ENCODE data around the gene ACE.

Gene ACE

DNA sequence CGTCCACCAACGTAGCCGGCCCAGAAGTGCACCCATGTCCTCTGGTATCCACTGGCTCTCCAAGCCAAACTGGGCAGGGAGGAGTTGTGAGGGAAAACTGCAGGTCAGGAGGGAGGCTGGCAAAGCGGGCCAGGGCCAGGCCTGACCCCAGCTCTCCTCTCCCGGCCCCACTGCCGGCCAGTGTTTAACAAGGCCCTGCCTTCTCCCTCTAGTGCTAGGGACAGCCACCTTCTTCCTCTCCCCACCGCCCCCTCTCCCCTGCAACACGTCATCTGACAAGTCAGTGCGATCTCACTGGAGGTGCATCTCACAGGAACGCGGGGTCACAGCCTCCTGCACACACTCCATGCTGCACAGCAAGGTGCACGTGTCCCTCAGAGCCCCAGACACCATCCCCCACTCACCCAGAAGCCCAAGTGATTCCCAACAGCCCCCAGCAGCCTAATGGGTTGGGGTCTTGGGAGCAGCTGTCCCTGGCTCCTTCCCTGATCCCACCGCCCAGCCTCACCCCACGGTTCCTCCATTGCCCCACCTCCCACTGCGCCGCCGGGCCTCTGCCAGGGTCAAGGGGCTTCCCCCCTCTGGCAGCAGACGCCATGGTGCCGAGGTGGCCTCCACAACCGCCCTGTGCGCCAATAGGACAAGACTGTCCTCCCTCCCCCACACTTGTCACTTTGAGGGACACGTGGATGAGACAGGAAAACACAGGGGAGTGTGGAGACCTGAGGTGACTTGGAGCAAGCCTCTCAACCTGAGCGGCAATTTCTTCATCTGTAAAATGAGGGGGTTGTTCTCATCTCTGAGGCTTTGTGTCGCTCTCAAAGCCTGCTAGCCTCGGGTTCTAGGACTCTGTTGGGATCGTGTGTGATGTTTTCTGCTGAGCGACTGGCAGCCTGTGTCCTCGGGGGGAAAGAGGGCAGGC lies 1.1 kb upstream of the ACE start:
- no peak for DNase-seq (ENCODE audit: low spot score)

DNA sequence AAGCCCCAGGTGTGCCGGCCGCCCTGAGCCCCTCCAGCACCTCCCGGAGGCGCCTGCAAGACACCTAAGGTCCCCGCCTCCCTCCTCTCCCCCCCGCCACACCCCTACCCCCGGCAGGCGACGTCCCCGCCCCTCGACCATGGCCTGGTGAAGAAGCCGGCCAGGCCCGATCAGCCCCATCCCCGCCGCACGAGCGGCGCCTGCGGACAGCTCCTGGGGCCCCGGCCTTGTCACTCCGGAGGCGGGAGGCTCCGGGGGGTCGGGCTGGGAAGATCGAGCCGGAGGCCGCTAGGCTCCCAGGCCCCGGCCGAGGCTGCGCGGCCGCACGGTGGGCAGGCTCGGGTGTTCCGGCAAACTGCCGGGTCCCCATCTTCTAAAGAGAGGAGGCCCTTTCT lies 405 bp upstream of the ACE start:
- DNase-seq (ENCODE audit: low spot score), result no peak

DNA sequence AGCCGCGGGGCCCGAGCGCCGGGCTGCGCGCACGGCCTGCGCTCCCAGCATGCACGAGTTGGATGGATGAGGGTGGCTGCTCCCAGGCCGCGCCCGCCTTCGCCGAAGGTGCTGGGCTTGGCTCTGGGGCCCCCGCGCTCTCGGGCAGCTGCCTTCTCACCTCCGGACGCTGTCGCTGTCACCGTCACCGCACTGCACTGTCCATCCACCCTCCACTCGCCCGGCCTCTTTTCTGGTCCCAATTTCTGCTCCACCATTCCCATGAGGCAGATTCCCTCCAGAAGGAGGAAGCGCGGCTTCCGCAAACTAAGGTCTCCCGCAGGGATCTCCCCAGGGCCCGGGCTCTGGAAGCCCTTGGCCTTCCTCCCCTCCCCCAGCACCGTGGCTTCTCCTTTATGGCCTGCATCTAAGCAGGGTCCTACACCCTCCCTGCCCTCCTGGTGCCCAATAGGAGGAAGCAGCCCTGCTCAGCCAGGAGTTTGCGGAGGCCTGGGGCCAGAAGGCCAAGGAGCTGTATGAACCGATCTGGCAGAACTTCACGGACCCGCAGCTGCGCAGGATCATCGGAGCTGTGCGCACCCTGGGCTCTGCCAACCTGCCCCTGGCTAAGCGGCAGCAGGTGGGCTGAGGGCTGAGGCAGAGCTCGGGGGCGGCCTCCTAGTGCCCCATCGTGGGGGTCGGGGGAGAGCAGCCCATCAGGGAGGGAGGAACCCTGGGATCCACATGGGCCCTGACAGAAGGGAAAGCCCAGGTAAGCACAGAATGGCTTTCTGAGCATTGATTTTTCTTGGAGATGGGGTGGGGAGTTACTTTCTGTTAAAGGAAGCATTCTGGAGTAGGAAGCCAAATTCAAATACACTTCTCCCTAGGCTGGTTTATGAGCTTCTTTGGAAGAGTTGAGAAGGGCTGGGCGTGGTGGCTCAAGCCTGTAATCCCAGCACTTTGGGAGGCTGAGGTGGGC lies 899 bp downstream of the ACE start:
- peak; percentile 27 for DNase-seq (ENCODE audit: low spot score)

DNA sequence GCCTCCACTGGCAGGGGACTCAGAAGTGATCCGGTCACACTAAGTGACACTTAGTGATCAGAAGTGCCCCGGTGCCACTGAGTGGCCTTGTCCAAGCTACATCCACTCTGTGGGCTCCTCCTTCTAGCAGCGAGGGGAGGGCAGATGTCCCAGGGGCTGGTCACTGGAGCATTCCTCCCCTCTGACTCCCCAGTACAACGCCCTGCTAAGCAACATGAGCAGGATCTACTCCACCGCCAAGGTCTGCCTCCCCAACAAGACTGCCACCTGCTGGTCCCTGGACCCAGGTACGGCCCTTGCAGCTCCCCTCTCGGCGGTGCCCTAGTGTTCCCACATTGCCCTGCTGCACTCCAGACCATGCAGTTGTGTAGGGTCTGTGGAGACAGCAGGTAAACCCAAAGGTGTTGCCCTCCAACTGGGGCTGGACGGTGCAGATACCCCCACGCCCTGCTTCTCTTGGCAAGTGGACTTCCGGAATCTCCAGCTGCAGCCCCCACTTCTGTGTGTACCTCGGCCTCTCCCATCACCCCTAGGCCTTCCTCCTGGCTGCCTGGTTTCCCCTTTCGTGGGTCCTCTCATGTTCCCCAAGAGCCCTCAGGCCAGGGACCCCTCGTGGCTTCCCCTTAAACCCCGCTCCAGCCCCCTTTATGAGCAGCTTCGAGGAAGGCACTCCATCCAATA lies 2.1 kb downstream of the ACE start:
- peak; percentile 81 for DNase-seq (ENCODE audit: low spot score)

DNA sequence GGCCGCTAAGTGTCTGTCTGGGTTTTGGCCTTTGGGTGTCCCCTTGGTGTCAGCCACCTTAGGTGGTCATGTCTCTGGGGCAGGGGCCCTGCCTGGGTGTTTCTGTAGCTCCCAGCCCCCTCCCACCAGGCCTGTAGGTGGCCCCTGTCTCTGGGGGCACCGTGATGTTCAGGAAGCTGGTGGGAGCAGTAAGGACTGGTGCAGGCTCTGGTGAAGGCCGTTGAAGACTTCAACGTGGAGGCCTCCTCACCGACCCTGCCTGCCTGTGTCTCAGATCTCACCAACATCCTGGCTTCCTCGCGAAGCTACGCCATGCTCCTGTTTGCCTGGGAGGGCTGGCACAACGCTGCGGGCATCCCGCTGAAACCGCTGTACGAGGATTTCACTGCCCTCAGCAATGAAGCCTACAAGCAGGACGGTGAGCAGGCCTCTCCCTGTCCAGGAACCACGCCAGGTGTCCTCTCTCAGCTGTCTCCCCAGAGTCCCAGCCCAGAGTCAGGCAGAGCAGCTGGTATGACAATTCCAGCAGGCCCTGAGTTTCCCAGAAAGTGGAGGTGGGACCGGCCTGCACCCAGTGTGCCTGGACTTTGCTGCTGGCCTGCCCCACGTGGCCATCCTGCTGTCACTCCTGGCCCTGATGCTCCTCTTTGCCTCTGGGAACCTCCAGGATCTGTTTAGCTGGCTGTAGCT lies 2.8 kb downstream of the ACE start:
- DNase-seq (ENCODE audit: low spot score), result no peak

DNA sequence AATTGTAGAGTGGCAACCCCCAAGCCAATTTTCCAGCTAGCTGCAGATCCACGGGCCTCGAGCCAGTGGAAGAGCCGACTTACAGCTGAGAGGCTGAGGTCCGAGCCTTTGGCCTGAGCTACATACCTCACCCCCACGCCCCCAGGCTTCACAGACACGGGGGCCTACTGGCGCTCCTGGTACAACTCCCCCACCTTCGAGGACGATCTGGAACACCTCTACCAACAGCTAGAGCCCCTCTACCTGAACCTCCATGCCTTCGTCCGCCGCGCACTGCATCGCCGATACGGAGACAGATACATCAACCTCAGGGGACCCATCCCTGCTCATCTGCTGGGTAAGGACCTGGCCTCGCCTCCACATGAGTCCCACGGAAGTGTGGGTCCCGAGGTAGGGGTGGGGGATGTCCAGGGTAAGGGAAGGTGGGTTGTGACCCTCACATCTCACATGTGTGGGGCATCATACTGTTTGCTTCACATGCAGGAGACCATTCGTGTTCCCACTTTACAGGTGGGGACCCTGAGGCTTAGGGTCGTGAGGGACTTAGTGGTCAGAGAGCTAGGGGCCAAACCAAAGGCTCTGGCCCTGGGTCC lies 3.4 kb downstream of the ACE start:
- no peak for DNase-seq (ENCODE audit: low spot score)

DNA sequence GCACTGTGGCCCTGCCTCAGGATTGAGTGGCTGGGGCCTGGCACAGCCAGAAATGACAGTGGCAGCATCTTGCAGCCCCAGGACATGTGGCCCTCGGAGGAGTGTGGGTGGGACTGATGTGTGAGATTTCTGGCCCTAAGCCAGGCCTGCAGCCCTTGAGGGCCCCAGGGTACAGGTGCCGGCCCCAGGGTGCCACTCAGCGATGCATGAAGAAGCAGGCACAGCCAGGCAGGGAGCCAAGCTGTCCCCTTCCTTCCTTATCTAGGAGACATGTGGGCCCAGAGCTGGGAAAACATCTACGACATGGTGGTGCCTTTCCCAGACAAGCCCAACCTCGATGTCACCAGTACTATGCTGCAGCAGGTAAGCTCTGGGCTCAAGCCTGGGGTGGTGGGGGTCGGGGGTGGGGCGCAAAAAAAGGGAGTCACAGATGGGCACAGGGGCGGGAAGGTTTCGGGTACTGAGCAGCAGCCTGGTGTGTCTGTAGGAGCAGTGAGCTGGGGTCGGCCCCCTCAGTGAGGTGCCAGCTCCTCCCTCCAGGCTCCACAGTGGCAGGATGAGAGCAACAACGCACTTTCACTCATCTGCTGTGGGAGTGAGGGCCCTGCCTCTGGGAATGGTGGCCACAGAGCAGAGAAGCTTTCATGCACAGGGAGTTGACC lies 4.1 kb downstream of the ACE start:
- DNase-seq (ENCODE audit: low spot score), result peak; percentile 63

DNA sequence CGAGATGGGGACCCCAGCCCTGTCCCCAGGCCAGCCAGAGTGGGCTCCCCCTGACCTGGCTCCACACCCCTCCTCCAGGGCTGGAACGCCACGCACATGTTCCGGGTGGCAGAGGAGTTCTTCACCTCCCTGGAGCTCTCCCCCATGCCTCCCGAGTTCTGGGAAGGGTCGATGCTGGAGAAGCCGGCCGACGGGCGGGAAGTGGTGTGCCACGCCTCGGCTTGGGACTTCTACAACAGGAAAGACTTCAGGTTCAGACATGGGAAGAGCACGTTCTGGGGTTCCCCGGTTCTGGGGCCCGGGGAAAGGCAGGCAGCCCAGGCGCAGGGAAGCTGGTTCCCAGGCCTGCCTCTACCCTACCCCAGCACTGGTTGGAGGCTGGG lies 4.6 kb downstream of the ACE start:
- no peak for DNase-seq (ENCODE audit: low spot score)

DNA sequence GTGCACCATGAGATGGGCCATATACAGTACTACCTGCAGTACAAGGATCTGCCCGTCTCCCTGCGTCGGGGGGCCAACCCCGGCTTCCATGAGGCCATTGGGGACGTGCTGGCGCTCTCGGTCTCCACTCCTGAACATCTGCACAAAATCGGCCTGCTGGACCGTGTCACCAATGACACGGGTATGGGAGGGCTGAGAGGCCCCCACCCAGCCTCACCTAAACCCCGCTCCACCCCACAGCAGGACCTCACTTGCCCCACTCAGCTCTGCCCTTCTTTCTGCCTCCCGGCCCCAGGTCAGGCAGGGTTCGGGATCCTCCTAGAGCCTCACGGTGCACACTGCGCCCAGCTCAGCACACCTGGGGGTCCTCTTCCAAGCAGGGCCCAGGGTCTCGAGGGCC lies 5.6 kb downstream of the ACE start:
- DNase-seq (ENCODE audit: low spot score), result no peak

DNA sequence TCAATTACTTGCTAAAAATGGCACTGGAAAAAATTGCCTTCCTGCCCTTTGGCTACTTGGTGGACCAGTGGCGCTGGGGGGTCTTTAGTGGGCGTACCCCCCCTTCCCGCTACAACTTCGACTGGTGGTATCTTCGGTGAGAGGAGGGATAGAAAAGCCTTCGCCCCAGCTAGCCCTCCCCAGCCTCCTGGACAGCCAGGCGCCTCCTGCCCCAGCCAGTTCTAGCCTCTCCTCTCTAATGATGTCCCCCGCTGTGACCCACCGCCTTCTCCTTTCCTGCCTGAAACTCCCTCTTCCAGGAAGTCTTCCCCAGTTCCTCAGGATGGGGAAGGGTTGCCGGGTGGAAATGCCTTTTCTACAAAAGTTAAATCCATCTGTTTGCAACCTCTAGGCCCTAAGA lies 6.2 kb downstream of the ACE start:
- DNase-seq (ENCODE audit: low spot score), result no peak

DNA sequence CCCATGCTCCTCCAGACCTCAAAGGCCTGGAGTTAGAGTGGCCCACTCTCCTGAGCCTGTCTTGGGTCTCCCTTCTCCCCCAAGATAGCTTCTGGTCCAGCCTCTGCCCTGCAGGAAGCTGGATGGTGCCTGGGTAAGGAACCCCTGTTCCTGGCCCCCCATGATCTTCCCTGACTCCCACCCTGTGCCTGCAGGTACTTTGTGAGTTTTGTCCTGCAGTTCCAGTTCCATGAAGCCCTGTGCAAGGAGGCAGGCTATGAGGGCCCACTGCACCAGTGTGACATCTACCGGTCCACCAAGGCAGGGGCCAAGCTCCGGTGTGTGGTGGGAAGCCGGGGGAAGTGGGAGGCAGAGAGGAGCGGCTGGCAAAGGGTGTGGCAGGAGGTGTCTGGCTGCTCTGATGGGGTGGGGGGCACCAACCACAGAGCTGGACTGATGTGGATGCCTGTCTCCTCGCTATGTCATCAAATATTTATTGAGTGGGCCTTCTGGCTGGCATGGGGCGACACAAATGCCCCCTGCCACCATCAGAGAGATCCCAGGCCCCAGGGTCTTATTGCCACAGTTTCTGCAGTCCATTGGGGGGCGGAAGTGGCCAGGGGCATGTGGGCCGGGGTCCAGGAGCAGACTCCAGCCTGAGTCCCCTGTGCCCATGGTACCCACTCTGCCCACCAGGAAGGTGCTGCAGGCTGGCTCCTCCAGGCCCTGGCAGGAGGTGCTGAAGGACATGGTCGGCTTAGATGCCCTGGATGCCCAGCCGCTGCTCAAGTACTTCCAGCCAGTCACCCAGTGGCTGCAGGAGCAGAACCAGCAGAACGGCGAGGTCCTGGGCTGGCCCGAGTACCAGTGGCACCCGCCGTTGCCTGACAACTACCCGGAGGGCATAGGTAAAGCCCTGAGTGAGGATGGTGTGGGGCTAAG lies 7.1 kb downstream of the ACE start:
- no peak for DNase-seq (ENCODE audit: low spot score)

DNA sequence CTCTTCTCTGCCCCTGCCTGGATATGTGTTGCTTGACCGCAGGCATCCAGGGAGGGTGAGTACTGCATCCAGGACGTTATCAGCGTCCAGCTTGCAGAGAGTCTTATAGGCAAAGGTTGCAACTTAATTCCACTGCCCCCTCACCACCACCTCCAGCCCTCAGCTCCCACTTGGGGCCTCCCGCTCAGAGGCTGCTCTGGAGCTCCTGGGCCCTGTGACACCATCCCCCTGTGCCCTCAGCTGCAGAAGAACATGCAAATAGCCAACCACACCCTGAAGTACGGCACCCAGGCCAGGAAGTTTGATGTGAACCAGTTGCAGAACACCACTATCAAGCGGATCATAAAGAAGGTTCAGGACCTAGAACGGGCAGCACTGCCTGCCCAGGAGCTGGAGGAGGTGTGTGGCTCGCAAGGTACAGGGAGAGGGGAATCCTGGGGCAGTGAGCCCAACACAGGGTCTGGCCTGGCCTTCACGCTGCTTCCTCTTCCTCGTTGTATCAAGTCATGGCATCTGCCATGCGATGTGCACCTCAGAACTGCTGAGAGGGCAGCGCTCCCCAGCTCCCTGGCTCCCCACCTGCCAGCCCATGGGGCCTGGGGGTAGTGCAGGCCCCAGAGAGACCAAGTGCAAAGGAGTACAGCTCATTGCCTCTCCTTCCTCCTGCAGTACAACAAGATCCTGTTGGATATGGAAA lies 9.6 kb downstream of the ACE start:
- DNase-seq (ENCODE audit: low spot score), result peak; percentile 30

DNA sequence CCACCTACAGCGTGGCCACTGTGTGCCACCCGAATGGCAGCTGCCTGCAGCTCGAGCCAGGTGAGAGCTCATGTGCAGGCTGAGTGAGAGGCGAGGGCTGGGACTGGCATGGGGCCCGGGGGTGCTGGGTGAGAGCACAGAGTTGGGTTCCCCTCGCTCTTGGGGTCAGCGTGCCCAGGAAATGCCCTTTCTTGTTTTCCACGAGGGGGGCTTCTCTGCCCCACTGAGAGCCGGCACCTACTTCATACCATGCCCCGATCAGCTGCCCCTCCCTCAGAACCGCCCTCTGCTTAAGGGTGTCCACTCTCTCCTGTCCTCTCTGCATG lies 10.1 kb downstream of the ACE start:
- DNase-seq (ENCODE audit: low spot score), result no peak

DNA sequence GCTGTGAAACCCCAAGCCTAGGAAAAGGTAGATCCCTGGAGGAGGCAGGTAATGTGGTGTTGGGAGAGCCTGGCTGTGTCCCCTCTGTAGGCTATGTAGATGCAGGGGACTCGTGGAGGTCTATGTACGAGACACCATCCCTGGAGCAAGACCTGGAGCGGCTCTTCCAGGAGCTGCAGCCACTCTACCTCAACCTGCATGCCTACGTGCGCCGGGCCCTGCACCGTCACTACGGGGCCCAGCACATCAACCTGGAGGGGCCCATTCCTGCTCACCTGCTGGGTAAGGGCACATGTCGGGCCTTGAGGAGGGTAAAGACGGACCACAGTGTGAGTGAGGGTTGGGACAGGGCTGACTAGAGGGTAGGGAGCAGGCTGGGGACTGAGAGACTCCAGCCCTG lies 12.0 kb downstream of the ACE start:
- DNase-seq (ENCODE audit: low spot score), result no peak

DNA sequence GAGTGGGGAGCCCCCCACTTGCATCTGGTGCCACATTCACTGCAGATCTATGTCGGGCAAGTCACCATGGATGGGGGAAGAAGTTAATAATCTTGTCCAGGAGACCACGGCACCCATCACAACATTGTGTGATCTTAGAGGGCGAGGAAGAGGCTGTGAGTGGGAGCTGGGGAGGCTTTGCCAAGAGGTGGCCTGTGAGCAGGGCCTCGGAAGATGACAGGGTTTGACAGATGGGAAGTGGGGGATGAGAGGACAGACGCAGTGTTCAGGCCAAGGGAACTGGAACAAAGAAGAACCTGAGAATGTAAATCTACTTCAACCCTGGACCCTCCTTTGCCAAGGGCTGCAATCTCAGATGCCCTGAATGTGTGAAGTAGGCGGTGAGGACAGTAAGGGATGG lies 12.4 kb downstream of the ACE start:
- DNase-seq (ENCODE audit: low spot score), result no peak

DNA sequence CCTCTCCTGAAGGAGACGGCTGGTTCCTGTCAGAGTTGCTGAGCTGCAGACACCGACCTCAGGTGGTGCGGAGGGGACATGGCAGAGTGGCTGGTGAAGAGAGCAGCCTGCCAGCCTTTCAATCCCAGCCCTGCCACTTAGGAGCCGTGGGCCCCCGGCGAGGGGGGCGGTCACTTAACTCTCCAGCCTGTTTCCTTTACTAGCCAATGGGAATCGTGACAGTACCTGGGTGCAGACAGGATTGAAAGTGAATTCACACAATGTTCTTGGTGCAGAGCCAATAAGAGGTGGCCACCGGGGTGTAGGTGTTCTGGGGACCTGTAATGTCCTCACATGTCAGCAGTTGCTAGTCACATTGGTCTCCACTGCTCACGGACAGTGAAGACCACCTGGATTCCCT lies 13.5 kb downstream of the ACE start:
- no peak for DNase-seq (ENCODE audit: low spot score)

DNA sequence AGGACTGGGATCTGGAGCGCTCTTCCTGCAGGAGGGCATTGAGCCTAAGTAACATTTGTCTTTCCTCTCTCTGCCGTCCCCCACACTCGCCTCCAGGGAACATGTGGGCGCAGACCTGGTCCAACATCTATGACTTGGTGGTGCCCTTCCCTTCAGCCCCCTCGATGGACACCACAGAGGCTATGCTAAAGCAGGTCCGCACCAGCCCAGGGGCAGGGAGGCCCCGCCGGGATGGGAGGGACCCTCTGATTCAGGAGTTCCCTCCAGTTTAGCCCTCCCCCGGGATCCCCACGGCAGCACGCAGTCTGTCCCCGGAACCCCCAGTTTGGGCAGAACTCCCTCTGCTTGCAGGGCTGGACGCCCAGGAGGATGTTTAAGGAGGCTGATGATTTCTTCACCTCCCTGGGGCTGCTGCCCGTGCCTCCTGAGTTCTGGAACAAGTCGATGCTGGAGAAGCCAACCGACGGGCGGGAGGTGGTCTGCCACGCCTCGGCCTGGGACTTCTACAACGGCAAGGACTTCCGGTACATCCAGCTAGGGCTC lies 14.1 kb downstream of the ACE start:
- no peak for DNase-seq (ENCODE audit: low spot score)

DNA sequence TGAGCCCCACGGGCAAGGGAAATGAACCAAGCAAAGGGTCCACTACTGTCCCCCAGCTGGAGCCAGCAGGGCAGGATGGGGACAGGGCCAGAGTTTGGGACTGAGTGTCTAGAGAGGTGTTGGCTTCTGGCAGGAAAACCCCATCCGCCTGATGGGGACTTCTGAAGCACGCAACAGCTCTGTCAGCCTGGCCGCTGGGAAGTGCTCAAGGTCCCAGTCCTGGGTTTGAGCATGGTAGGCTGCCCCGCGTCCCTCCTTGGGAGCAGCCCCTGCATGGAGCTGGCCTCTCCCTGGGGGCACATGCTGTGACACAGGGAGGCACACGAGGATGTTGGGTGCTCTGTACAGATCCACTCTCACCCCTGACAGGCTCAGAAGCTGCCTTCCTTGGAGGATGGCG lies 14.6 kb downstream of the ACE start:
- no peak for DNase-seq (ENCODE audit: low spot score)

DNA sequence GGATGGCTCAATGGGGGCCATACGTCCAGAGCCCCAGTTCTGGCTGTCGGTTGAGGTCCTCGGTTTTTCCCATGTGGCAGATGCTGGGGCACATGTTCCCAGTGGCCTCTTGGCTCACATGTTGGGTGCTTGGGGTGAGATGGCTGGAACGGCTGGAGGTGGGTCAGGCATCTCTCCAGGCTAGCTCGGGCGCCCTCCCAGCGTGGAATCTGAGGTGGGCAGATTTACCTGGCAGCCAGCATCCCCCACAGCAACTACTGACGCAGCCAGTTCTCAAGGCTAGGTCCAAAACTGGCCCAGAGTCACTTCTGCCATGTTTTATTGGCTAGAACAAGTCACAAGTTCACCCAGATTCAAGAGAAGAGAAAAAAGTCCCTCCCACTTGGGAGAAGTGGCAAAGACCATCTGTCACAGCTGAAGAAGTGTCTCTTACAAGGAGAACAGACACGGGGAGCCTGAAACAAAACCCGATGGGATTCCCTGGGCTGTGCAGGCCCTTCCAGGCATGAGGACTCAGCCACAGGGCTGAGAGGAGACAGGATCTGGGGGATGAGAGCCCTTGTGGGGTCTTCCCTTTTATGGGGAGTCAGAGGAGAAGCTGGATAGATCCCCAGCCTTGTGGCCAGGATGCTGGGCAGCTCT lies 15.2 kb downstream of the ACE start:
- DNase-seq (ENCODE audit: low spot score), result no peak

All from NAMALWA (cell line).